ENCODE measurements around the gene CDS2. TPM values are rescaled to one million over a fixed set of nuclear protein-coding genes. Genes with fewer than 3 reads are reported as not detected.
A peak's percentile ranks its signal among the peaks of the same experiment; 100 is the strongest.

CDS2 gene
- total RNA-seq, 1 donor from 2014 or later: 39.8 TPM

DNA sequence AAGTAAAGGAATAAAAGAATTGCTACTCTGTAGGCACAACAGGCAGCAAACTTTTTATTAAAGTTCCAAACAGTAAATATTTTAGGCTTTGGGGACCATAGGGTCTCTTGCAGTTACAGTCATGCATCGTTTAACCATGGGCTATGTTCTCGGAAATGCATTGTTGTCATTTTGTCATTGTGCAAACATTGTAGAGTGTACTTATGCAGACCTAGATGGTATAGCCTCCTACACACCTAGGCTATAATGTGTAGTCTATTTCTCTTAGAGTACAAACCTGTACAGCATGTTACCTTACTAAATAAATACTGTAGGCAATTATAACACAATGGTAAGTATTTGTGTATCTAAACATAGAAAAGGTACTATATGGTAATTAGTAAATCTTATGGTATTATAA, 54.7 kb downstream of the CDS2 start:
- no peak for DNase-seq (ENCODE audit: low spot score)
- intact Hi-C loops (cut with micrococcal nuclease): no loop called here
- H3K36me3 Mint-ChIP-seq (ENCODE audit: low read depth): peaks cover 30% of the 10 kb centered on the region
- H3K9me3 Mint-ChIP-seq: no peaks in the 10 kb centered on the region
- no peak overlapping the region for H3K4me3 Mint-ChIP-seq
- no peaks in the 10 kb centered on the region for H3K4me1 Mint-ChIP-seq (ENCODE audit: low read depth)
- no peaks in the 10 kb centered on the region for H3K27me3 Mint-ChIP-seq (ENCODE audit: insufficient read depth)
- H3K27ac Mint-ChIP-seq: no peak overlapping the region

- intact Hi-C loops (cut with micrococcal nuclease): no loop called here
- Mint-ChIP-seq H3K36me3 (ENCODE audit: low read depth) (peaks cover 28% of the 10 kb centered on the region), H3K27ac (no peak overlapping the region), H3K9me3 (no peaks in the 10 kb centered on the region), H3K4me1 (ENCODE audit: low read depth) (no peaks in the 10 kb centered on the region), H3K4me3 (no peak overlapping the region), H3K27me3 (ENCODE audit: insufficient read depth) (no peaks in the 10 kb centered on the region)
- no peak for DNase-seq (ENCODE audit: low spot score)
Observed at GRCh38 chr20:5181958-5182357, 55.1 kb downstream of the CDS2 start.

- H3K4me3 Mint-ChIP-seq: no peak overlapping the region
- no peaks in the 10 kb centered on the region for H3K4me1 Mint-ChIP-seq (ENCODE audit: low read depth)
- no peak overlapping the region for H3K27ac Mint-ChIP-seq
- peaks cover 28% of the 10 kb centered on the region for H3K36me3 Mint-ChIP-seq (ENCODE audit: low read depth)
- intact Hi-C loops (cut with micrococcal nuclease): no loop called here
- H3K9me3 Mint-ChIP-seq: no peaks in the 10 kb centered on the region
- no peak for DNase-seq (ENCODE audit: low spot score)
- no peaks in the 10 kb centered on the region for H3K27me3 Mint-ChIP-seq (ENCODE audit: insufficient read depth)
Observed at GRCh38 chr20:5182615-5183254, 55.9 kb downstream of the CDS2 start.

DNA sequence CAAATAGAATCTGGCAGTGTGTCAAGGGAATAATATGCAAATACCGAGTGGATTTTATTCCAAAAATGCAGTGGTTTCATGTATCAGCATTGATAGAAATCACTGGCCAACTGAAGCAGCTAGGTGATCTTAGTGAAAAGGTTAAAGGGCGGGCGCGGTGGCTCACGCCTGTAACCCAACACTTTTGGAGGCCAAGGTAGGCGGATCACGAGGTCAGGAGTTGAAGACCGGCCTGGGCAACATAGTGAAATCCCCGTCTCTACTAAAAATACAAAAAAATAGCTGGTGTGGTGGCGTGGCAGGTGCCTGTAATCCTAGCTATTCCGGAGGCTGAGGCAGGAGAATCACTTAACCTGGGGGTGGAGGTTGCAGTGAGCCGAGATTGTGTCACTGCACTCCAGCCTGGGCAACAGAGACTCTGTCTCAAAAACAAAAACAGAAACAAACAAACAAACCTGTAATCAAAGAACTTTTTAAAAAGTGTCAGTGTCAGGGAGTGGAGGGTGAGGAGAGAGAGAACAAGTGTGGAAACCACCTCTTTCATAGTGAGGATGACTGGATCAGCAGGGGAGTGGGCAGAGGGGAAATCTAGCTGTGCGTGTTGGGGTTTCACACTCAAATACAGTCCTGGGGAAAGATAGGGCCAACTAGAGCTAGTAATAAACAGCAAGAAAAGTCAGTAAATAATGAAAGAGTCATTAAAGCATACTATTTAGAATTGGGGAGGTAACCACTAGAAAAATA, 57.1 kb downstream of the CDS2 start:
- no peak for DNase-seq (ENCODE audit: low spot score)
- intact Hi-C loops (cut with micrococcal nuclease): no loop called here
- Mint-ChIP-seq H3K36me3 (ENCODE audit: low read depth) (peaks cover 24% of the 10 kb centered on the region), H3K4me1 (ENCODE audit: low read depth) (no peaks in the 10 kb centered on the region), H3K9me3 (no peaks in the 10 kb centered on the region), H3K27ac (no peak overlapping the region), H3K4me3 (no peak overlapping the region), H3K27me3 (ENCODE audit: insufficient read depth) (no peaks in the 10 kb centered on the region)

GRCh38 chr20:5184684-5185083, 57.9 kb downstream of the CDS2 start:
- H3K4me3 Mint-ChIP-seq: no peak overlapping the region
- no peaks in the 10 kb centered on the region for H3K27me3 Mint-ChIP-seq (ENCODE audit: insufficient read depth)
- H3K4me1 Mint-ChIP-seq (ENCODE audit: low read depth): no peaks in the 10 kb centered on the region
- no peak for DNase-seq (ENCODE audit: low spot score)
- no peaks in the 10 kb centered on the region for H3K9me3 Mint-ChIP-seq
- intact Hi-C loops (cut with micrococcal nuclease): no loop called here
- peaks cover 23% of the 10 kb centered on the region for H3K36me3 Mint-ChIP-seq (ENCODE audit: low read depth)
- peak overlapping the region; percentile 7 for H3K27ac Mint-ChIP-seq

GRCh38 chr20:5187122-5187521, 60.3 kb downstream of the CDS2 start:
- peaks cover 8% of the 10 kb centered on the region for H3K4me1 Mint-ChIP-seq (ENCODE audit: low read depth)
- no peaks in the 10 kb centered on the region for H3K9me3 Mint-ChIP-seq
- H3K36me3 Mint-ChIP-seq (ENCODE audit: low read depth): peaks cover 26% of the 10 kb centered on the region
- no peaks in the 10 kb centered on the region for H3K27me3 Mint-ChIP-seq (ENCODE audit: insufficient read depth)
- intact Hi-C loops (cut with micrococcal nuclease): no loop called here
- H3K4me3 Mint-ChIP-seq: no peak overlapping the region
- no peak overlapping the region for H3K27ac Mint-ChIP-seq
- no peak for DNase-seq (ENCODE audit: low spot score)

DNA sequence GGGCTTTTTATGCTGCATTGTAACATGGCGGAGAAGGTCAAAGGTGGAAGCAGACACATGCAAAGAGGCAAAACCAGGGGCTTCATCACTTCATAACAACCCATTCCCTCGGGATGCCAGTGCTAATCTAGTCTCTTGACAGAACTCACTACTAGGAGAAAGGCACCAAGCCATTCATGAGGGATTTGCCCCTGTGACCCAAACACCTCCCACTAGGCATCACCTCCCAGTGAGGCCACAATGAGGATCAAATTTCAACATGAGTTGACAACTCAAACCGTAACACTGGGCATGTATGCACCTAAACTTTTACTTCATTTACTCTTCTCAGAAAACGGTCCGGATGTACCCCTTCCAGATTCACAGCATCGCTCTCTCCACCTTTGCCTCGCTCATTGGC, 61.9 kb downstream of the CDS2 start:
- intact Hi-C loops (cut with micrococcal nuclease): no loop called here
- H3K4me3 Mint-ChIP-seq: no peak overlapping the region
- H3K27me3 Mint-ChIP-seq (ENCODE audit: insufficient read depth): no peaks in the 10 kb centered on the region
- DNase-seq (ENCODE audit: low spot score): no peak
- H3K4me1 Mint-ChIP-seq (ENCODE audit: low read depth): peaks cover 20% of the 10 kb centered on the region
- H3K27ac Mint-ChIP-seq: no peak overlapping the region
- H3K9me3 Mint-ChIP-seq: no peaks in the 10 kb centered on the region
- peaks cover 14% of the 10 kb centered on the region for H3K36me3 Mint-ChIP-seq (ENCODE audit: low read depth)

GRCh38 chr20:5189917-5190316, 63.1 kb downstream of the CDS2 start:
- DNase-seq (ENCODE audit: low spot score): no peak
- H3K36me3 Mint-ChIP-seq (ENCODE audit: low read depth): peaks cover 11% of the 10 kb centered on the region
- no peak overlapping the region for H3K4me3 Mint-ChIP-seq
- H3K9me3 Mint-ChIP-seq: no peaks in the 10 kb centered on the region
- H3K27me3 Mint-ChIP-seq (ENCODE audit: insufficient read depth): no peaks in the 10 kb centered on the region
- intact Hi-C loops (cut with micrococcal nuclease): loop anchor here (5.0 kb wide), 1 partner anchor 48 kb away; no protein-coding TSS in a partner anchor
- no peak overlapping the region for H3K27ac Mint-ChIP-seq
- H3K4me1 Mint-ChIP-seq (ENCODE audit: low read depth): peaks cover 20% of the 10 kb centered on the region

DNA sequence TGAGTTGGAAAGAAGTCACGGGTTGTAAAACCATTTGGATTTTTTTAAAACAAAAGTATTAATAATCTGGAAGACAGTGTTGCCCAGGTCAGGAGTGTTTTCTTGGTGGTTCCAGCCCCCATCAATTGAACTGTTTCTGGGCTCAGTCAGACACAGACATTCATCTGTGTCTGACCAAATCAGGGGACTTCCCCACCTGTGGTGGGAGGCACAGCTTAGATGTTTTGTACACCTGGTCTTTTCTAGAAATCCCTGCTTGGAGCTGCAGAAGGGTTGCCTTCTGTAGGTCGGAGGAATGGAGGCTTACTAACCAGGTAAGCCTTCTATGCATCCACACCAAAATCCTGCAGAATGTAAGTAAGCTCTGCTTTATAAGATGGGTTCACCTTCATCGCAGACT, 63.6 kb downstream of the CDS2 start:
- intact Hi-C loops (cut with micrococcal nuclease): loop anchor here (5.0 kb wide), 1 partner anchor 48 kb away; no protein-coding TSS in a partner anchor
- Mint-ChIP-seq H3K9me3 (no peaks in the 10 kb centered on the region), H3K27me3 (ENCODE audit: insufficient read depth) (no peaks in the 10 kb centered on the region), H3K4me1 (ENCODE audit: low read depth) (peaks cover 20% of the 10 kb centered on the region), H3K36me3 (ENCODE audit: low read depth) (peaks cover 11% of the 10 kb centered on the region), H3K4me3 (no peak overlapping the region), H3K27ac (no peak overlapping the region)
- no peak for DNase-seq (ENCODE audit: low spot score)

DNA sequence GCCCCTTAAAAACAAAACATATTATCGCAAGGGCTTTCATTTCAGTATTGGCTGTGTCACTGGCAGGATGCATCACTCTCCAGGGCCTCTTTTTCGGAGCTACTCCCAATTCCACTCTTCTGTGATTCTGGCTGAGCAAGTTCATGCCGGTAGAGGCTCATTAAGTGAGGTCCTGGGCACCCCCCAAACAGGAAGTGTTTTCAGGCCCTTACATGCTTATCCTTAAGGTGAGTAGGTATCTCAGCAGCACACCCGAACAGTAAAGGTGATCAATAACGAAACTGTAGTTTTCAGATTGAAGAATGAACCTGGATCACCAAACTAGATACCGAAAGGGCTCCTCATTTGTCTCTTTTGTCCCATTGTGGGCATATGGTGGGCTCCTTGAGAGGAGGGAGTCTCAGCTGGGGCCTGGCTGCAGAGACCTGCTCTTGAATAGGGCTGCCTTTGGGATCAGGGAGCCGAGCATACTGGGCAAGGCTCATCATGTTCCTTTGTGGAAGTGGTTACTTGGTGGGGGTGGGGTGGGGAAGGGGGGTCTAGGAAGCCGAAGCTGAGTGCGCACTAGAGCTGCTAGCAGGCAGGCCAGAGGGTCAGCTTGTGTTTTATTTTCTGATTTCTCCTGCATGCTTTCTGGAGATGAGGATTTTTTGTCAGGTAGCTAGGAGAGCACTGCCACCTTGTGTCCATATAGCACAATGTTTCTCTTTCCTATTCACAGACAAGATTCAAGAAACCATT, 65.2 kb downstream of the CDS2 start:
- intact Hi-C loops (cut with micrococcal nuclease): loop anchor here (1.0 to 5.0 kb wide), 5 partner anchors 50 to 378 kb away; no protein-coding TSS in a partner anchor
- H3K27me3 Mint-ChIP-seq (ENCODE audit: insufficient read depth): no peaks in the 10 kb centered on the region
- peak overlapping the region; percentile 73 for H3K27ac Mint-ChIP-seq
- peak; percentile 17 for DNase-seq (ENCODE audit: low spot score)
- H3K4me3 Mint-ChIP-seq: no peak overlapping the region
- peaks cover 12% of the 10 kb centered on the region for H3K36me3 Mint-ChIP-seq (ENCODE audit: low read depth)
- H3K4me1 Mint-ChIP-seq (ENCODE audit: low read depth): peaks cover 20% of the 10 kb centered on the region
- H3K9me3 Mint-ChIP-seq: no peaks in the 10 kb centered on the region

DNA sequence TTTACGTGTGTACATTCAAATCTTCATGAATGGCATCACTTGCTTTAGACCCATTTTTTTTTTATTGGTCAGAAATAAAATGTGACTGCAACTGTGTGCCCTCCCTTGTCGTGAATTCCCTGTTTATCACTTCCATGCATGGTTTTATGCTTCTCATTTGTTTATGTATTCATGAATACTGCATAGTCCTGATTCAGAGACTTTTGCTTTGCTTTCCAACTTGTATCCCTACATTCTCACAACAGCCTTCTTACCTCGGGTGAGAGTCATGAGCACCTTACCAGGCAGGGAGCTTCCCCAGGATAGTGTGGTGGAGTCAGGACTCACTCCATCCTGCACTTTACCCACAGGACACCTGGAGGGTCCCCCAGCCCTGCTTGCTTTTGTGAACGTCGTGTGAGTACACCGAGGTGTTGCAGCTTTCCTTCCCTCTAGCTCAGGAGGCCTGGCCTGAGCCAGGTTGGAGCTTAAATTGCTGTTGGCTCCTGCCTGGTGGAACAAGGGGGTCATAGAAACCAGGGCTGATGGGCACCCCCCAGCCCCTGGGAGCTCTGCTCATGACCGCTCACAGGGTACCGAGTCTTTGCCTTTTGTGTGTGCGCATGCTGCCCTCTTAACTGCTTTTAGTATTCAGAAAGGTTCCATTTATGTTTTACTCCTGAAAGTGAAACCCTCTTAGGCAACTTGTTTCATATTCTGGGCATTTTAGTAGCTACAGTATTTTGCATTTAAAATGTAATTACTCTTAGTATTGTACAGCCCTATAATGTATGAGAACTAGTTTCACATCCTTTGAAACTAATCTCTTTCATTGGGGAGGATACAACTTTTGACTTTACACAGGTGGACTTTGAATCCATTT, 66.0 kb downstream of the CDS2 start:
- intact Hi-C loops (cut with micrococcal nuclease): loop anchor here (1.0 to 5.0 kb wide), 5 partner anchors 50 to 378 kb away; no protein-coding TSS in a partner anchor
- Mint-ChIP-seq H3K4me3 (no peak overlapping the region), H3K27me3 (ENCODE audit: insufficient read depth) (no peaks in the 10 kb centered on the region), H3K27ac (peak overlapping the region; percentile 61), H3K4me1 (ENCODE audit: low read depth) (peaks cover 20% of the 10 kb centered on the region), H3K9me3 (no peaks in the 10 kb centered on the region), H3K36me3 (ENCODE audit: low read depth) (peaks cover 12% of the 10 kb centered on the region)
- DNase-seq (ENCODE audit: low spot score): no peak

DNA sequence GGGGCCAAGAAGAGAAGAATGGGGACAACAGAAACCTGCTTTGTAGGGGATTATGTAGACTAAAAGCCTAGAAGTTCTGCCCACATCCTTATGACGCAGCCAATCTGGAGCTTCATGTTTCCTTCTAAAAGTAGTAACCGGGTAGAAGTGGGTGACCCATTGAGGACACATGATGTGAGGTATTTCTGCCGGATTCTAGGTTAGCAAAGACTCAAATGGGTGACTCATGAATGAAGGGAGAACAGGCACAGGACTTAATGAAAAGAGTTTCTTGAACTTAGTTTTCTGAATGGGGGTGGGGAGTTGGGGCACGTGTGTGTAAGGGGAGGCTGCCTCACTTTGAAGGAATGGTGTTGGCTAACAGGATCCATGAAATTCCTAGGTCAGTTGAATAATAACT, 68.8 kb downstream of the CDS2 start:
- Mint-ChIP-seq H3K27me3 (ENCODE audit: insufficient read depth) (no peaks in the 10 kb centered on the region), H3K27ac (peak overlapping the region; percentile 29), H3K4me3 (no peak overlapping the region), H3K4me1 (ENCODE audit: low read depth) (peaks cover 20% of the 10 kb centered on the region), H3K9me3 (no peaks in the 10 kb centered on the region), H3K36me3 (ENCODE audit: low read depth) (peaks cover 15% of the 10 kb centered on the region)
- intact Hi-C loops (cut with micrococcal nuclease): no loop called here
- DNase-seq (ENCODE audit: low spot score): no peak
